PFSK-1 (cell line): Measurements from ENCODE around the gene NT5C2.

Source experiments
- FOXP2 ChIP-seq: optimal IDR thresholded peaks from 2 replicates; pipeline ENCODE3; 2011; ENCODE audit warnings: borderline replicate concordance, control low read depth, inconsistent platforms; ENCODE audit not compliant: insufficient read depth; ENCODE audit errors: extremely low read length, extremely low read depth
- POLR2AphosphoS5 ChIP-seq: IDR thresholded peaks from 2 replicates; pipeline ENCODE4 v1.6.1; 2012; ENCODE audit warnings: low read depth, mild to moderate bottlenecking, control low read depth, low read length, moderate library complexity
- SIN3A ChIP-seq: IDR thresholded peaks from 2 replicates; pipeline ENCODE4 v1.6.1; 2012; ENCODE audit warnings: mild to moderate bottlenecking, low read length, moderate library complexity, borderline replicate concordance; ENCODE audit not compliant: insufficient read depth
- TAF1 ChIP-seq: IDR thresholded peaks from 2 replicates; pipeline ENCODE4 v1.6.1; 2012; ENCODE audit warnings: low read length, control low read depth, borderline replicate concordance; ENCODE audit not compliant: insufficient read depth
- TF ChIP-seq, protein P1 (sequence below), 2 experiments: IDR thresholded peaks; 2 replicates each; pipeline versions ENCODE4 v1.6.1 to v1.8.0; 2011 to 2012; ENCODE audit warnings: low read depth in 2 of 2, low read length in 2 of 2, control low read depth in 1 of 2, inconsistent platforms in 1 of 2, mild to moderate bottlenecking in 1 of 2, moderate library complexity in 1 of 2; ENCODE audit not compliant: insufficient read depth in 1 of 2

NT5C2 gene

DNA sequence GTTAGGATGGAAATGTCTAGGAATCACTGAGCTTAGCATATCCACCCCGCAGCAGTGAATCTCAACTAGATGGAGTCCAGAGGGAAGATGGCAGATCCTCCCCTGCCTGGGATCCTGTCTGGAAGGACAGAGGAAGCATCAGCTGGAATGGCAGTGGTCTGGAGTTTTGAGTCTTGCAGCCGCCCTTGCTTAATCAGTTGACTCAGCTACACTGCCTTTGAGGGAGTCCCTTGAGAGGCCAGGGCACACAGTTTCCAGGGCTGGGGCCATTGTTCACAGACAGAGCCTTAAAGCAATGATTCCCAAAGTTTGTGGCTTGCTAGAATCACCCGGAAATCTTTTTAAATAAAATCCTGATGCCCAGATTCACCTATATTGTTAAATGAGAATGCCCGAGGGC, 128.1 kb downstream of the NT5C2 start:
- no peak for TF ChIP-seq TAF1
- no peak for TF ChIP-seq FOXP2
- TF ChIP-seq, protein P1, sequence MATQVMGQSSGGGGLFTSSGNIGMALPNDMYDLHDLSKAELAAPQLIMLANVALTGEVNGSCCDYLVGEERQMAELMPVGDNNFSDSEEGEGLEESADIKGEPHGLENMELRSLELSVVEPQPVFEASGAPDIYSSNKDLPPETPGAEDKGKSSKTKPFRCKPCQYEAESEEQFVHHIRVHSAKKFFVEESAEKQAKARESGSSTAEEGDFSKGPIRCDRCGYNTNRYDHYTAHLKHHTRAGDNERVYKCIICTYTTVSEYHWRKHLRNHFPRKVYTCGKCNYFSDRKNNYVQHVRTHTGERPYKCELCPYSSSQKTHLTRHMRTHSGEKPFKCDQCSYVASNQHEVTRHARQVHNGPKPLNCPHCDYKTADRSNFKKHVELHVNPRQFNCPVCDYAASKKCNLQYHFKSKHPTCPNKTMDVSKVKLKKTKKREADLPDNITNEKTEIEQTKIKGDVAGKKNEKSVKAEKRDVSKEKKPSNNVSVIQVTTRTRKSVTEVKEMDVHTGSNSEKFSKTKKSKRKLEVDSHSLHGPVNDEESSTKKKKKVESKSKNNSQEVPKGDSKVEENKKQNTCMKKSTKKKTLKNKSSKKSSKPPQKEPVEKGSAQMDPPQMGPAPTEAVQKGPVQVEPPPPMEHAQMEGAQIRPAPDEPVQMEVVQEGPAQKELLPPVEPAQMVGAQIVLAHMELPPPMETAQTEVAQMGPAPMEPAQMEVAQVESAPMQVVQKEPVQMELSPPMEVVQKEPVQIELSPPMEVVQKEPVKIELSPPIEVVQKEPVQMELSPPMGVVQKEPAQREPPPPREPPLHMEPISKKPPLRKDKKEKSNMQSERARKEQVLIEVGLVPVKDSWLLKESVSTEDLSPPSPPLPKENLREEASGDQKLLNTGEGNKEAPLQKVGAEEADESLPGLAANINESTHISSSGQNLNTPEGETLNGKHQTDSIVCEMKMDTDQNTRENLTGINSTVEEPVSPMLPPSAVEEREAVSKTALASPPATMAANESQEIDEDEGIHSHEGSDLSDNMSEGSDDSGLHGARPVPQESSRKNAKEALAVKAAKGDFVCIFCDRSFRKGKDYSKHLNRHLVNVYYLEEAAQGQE (IDR thresholded peaks at IDR 0.05; ENCODE audit: insufficient read depth in 1 of 2, low read depth in 2 of 2, low read length in 2 of 2), result no peak

DNA sequence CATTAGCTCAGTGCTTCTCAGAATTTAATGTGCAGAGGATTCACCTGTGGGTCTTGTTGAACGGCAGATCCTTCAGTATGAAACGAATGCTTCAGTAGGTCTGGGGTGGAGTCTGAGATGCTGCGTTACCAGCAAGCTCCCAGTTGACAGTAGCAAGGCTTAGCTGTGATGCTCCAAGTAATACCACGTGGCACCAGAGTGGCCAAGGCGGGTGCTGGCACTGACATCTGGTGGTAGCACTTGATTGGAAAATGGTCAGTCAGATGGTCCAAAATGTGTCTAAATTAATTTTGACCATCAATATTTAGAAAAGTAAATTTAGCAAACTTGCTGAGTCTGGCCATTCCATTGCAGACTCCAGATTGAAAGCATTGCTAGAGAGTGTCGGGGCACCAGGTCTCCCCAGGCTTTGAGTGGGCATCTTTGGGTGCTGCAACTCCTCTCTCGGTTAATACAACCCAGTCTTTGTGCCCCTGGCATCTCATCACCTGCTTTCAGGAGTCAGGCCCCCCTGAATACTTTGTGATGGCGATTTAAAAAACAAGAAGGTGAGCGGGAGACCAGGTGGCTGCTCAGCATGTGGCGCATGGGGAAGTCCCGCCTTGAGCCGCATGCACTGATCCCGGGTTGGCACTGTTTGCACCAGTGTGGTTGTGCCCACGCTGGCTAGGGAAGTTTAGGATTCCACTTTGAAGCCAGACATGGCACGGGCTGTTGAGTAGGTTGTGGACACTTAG, 130.1 kb downstream of the NT5C2 start:
- TF ChIP-seq FOXP2, result no peak
- TF ChIP-seq, protein P1 (IDR thresholded peaks at IDR 0.05; ENCODE audit: insufficient read depth in 1 of 2, low read depth in 2 of 2, low read length in 2 of 2), result no peak
- no peak for TF ChIP-seq SIN3A
- TF ChIP-seq POLR2AphosphoS5, result no peak
- no peak for TF ChIP-seq TAF1

DNA sequence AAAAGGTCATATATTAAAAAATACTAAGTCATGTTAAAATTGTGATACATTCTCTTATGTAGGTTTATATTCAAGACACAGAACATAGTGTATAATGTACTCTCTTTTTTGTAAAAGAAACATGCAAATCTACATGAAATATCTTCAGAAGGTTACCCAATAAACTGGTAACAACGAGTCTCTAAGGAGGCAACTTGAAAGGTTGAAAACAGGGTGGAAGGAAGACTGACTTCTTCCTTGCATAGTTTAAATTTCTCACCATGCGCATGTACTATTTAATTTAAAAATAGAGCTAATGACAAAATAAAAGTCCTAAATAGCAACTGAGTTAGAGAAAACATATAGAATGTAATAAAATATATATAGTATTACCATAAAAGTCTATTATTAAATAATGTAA, 132.5 kb downstream of the NT5C2 start:
- no peak for TF ChIP-seq POLR2AphosphoS5
- TF ChIP-seq, protein P1 (IDR thresholded peaks at IDR 0.05; ENCODE audit: insufficient read depth in 1 of 2, low read depth in 2 of 2, low read length in 2 of 2), result no peak
- no peak for TF ChIP-seq TAF1
- no peak for TF ChIP-seq SIN3A
- no peak for TF ChIP-seq FOXP2

DNA sequence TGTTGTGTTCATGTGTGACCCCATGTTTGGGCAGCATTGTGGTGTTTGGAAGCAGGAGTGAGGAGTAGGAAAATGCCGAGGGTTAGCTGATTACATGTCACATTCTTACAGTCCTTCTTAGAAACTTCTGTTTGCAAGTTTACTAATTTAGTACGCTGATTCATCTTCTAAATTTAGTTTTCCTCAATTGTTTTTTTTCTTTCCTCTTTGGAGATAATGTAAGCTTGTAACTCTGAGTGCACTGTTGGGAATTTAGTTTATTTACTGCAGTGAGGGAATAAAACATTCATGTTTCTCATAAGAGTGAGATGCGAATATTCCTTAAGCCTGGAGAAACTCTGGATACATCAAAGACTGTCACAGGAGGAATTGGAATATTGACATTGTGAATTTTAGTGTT, 135.0 kb downstream of the NT5C2 start:
- TF ChIP-seq, protein P1 (IDR thresholded peaks at IDR 0.05; ENCODE audit: insufficient read depth in 1 of 2, low read depth in 2 of 2, low read length in 2 of 2), result no peak
- TF ChIP-seq POLR2AphosphoS5 (no peak), FOXP2 (no peak), SIN3A (no peak), TAF1 (no peak)

DNA sequence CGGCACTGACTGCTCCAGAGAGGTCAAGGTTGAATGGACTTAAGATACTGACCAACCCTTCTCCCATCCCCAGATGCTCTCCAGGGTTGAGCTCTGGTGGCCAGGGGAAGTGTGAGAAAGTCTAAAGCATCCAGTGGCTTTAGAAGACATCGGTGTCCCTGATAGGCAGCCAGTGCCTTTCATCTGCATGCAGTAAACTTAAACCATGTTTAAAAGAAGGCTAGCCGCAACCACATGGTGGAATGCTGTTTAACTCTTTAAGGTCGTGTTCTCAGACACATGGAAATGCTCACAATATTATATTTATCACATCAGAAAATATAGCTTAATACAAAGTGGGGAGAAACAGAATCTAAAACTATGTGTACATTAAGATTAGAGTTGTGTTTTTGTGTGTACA, 138.0 kb downstream of the NT5C2 start:
- TF ChIP-seq FOXP2 (no peak), POLR2AphosphoS5 (no peak), SIN3A (no peak), TAF1 (no peak)
- TF ChIP-seq, protein P1 (IDR thresholded peaks at IDR 0.05; ENCODE audit: insufficient read depth in 1 of 2, low read depth in 2 of 2, low read length in 2 of 2), result no peak
